GM15510 (cell line): ENCODE data around the gene UGT1A8.

Source experiments
- POLR2A ChIP-seq: IDR thresholded peaks from 3 replicates; pipeline ENCODE4 v1.6.1; 2011; ENCODE audit warnings: borderline replicate concordance; ENCODE audit not compliant: insufficient read length; ENCODE audit errors: extremely low read depth

Gene UGT1A8

DNA sequence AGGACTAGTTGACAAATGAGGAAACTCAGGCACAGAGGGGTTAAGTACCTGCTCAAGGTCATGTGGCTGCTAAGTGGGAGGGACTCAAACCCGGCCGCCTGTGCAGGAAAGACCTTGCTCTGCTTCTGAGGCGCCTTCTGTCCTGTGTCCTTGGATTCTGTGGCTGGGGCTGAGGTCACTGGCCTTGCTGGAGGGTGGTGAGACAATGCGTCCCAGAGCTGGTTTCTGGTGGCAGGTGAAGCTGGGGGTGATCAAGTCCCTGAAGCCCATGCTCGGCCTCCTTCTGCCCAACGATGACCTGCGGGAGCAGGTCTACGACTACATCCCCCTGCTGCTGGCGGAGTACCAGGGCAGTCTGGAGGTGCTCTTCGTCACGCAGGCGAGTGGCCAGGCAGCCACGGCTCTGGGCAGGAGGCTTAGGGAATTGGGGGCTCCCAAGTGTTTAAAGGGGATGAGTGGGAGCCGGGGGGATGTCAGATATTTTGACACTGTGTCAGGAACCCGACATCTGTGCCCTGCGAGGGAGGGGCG is 176.8 kb downstream of the UGT1A8 start:
- no peak for TF ChIP-seq POLR2A

GRCh38 chr2:233795735-233796171 is 178.3 kb downstream of the UGT1A8 start:
- no peak for TF ChIP-seq POLR2A

DNA sequence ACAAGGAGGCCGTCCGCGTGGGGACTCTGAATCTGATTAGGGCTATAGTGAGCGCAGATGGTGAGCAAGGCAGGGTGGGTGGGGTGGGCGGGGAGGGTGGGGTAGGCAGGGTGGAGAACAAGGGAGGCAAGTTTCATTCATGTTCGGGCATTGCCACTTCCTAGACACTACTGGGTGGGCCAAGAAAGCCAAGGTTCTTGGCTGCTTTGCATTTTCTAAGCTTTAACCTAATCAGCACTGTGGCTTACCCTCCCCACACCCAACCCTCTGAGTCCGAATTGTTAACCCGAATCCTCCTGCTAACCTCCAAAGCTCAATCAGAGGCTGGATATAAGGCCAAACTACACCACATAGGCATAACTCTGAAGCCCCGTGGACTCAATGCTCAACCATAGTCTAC is 178.8 kb downstream of the UGT1A8 start:
- no peak for TF ChIP-seq POLR2A

- TF ChIP-seq POLR2A, result no peak
Measured at GRCh38 chr2:233798335-233799086, 181.1 kb downstream of the UGT1A8 start.

DNA sequence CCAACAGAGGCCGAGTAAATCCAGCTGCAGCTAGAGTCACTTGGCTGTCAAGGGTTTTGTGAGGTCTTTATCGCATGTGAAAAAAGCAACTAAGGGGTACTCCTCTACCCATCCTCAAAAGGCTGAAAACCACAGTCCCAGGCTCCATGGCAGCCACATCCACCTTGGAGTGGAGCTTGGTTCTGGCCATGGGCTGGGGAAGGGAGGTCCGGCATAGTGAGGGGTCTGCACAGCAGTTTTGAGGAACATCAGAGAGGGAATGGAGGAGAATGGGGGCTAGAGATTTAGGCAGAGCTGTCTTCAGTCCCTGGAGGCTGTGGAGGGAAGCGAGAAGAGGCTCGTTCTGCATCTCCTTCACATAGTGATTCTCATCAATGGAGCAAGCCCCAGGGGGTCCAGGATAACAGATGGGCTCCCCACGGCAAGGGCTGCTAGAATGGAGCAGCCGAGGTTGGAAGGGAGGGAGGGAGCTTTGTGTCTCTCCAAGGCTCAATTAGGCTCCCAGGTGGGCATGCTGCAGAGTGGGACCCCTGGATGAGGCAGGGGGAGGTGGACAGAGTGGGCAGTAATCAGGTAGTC is 181.7 kb downstream of the UGT1A8 start:
- no peak for TF ChIP-seq POLR2A

DNA sequence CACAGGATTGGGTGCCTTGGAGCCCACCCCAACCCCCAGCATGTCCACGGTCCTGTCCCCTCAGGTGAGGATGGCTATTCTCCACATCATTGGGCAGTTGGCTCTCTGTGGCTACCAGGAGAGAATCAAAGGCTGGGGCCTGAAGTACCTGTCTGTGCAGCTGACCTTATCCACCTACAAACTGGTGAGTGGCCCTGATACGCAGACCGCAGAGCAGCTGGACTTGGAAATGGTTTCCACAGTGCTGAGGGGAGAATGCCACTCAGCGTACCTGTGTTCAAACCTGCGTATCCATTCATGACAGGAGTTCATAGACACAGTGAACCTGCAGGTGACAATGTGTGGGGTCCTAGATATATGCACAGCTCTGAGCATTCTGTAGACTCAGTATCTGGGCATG is 182.3 kb downstream of the UGT1A8 start:
- TF ChIP-seq POLR2A, result no peak

GRCh38 chr2:233800208-233800607 is 182.8 kb downstream of the UGT1A8 start:
- TF ChIP-seq POLR2A, result no peak

GRCh38 chr2:233801357-233802131 is 184.1 kb downstream of the UGT1A8 start:
- TF ChIP-seq POLR2A, result no peak

DNA sequence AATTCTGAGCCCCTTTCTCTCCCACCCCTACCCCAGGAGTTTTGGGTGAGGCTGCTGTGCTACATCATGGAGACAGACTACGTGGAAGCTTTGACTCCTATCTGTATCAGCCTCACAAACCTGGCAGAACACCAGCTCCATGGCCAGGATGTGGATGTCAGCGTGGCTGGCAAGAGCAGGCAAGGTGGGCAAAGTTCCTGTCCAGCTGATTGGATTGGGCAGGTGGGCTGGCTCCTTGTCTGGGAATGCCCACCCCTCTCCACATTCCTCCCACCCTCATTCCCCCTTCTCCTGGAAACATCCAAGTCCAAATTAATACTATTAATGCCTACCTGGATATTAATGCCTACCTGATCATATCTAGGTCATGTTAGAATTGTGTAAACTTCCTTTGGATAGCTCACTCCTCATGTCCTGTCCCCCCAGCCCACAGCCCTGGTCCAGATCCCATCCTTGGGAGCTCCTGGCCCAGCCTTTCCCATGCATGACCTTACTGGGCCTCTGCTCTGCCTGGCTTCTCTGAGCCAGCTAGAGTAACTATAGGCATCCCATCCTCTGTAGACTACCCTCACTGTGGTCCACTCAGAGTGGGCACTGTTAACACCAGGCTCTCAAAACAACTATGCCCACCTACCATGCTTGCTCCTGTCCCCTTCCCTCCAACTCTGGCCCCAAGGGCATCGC is 184.8 kb downstream of the UGT1A8 start:
- TF ChIP-seq POLR2A, result no peak

DNA sequence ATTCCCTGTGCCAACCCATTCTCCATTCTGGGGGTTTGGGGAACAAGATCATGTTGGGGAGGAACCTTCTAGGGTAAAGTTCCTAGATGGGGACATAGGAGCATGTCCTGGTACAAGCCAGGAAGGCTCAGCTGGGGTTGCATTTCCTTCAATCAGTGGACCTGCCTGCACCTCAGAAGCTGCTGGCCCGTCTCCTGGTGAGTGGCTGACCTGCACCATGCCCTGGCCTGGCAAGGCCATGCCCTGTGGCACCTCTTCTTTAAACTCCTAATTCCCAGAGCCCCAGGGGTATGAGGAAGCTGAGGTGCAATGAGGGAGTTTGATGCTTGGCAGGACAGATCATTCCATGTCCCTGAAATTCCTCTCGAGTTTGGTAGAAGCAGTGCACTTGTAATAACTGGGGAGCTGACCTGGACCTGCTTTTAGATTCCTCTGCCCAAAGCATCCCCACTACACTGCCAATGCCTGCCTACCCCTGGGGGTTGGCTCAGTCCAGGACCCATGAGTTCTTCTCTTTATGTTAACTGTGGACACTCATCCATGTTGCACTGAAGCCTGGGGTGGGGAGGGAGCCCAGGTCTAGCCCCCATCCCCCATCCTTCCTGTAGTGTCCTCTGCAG is 186.0 kb downstream of the UGT1A8 start:
- TF ChIP-seq POLR2A, result no peak

- TF ChIP-seq POLR2A, result no peak
Measured at GRCh38 chr2:233803994-233804393, 186.6 kb downstream of the UGT1A8 start.

DNA sequence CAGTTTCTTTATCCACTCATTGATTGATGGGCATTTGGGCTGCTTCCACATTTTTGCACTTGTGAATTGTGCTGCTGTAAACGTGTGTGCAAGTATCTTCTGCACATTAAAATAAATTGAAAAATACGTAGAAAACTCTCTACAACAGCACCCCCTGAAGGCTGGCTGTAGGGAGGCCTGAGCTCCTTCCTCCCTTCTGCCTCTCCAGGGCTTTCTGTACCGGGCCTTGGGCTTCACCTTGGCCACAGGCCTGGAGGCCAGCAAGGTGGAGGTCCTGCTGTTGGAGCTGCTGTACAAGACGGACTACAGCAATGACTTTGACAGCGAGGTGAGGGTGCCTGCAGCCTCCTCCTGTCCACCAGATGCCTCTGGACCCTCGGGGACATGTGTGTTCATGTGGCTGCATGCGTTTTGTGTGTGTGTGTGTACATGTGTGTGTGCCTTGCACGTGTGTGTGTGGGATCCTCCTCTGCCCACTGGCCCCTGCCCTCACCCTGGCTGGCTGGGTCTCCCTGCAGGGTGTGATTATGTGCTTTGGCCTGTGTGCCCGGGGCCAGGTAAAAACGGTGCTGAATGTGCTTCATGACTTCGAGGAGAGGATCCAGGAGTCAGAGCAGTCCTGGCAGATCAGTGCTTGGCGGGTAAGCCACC is 189.9 kb downstream of the UGT1A8 start:
- no peak for TF ChIP-seq POLR2A

DNA sequence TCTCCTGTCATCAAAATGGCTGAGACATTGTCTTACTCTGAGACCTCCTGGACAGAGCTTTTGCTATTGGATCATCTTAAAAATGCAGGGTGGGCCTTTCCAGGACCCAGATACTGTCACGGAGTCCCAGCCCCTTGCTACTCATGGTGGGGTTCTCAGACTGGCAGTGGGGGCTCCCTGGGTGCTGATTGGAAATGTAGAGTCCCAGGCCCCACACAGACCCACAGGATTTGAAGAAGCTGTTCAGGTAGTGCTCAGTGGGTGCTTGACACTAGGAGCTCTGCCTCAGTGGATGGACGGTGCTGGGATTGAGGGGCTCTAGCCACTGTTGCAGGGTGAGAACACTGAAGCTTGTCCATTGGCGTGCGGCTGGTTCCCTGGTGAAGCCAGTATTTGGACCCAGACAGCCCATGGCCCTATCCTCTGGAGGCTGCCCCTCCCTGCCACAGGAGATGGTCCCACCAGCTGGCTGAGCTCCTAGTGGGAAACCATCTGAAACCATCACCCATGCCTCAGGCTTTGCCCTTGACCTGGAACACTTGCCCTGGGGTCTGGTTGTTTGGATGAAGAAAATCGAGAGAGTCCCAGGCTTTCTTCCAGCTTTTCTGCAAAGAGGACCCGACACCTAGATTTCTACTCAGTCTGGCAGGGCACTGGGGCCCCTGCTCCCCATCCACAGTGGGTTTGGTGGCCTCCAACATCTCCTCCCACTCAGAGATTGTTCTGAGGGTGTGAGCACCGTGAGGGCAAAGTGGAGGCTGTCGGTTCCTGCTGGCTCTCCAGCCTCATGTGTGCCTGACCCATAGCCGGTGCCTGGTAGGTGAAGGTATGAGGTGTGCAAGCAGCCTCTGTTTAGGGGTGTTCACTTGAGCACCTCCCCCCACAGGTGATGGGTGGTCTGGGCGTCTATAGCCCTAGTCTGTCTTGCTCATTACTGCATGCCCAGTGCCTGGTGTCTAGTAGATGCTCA is 190.8 kb downstream of the UGT1A8 start:
- no peak for TF ChIP-seq POLR2A
